HG03095 (cell line): ENCODE measurements around the gene TTC38.
"Not testable (repeated sequence)": the region's sequence is repeated elsewhere in the genome, so short reads cannot be mapped to it uniquely, and the experiment has no call there.

Experiments used
- ATAC-seq: cut with Tn5 transposase; IDR thresholded peaks from one replicate; pipeline ENCODE4 v1.9.1; 2021; ENCODE audit warnings: moderate library complexity; ENCODE audit not compliant: unreplicated experiment

Gene TTC38

GRCh38 chr22:46245511-46245910 lies 22.3 kb upstream of the TTC38 start:
- no peak for ATAC-seq

- ATAC-seq = no peak
Measured at GRCh38 chr22:46246178-46246577, 21.6 kb upstream of the TTC38 start.

GRCh38 chr22:46247443-46247975 lies 20.3 kb upstream of the TTC38 start:
- no peak for ATAC-seq

- ATAC-seq = peak; percentile 67
Measured at GRCh38 chr22:46250035-46250782, 17.6 kb upstream of the TTC38 start, which contains the start of gene CDPF1. Gene CDPF1, minus strand, starts transcription at chr22:46250293. Its CDS starts 2,009 bp downstream, at chr22:46248284.

GRCh38 chr22:46250783-46251125 lies 17.1 kb upstream of the TTC38 start:
- ATAC-seq = peak; percentile 7

- ATAC-seq = no peak
Measured at GRCh38 chr22:46251266-46251665, 16.5 kb upstream of the TTC38 start.

GRCh38 chr22:46251816-46252380 lies 15.9 kb upstream of the TTC38 start:
- no peak for ATAC-seq

- no peak for ATAC-seq
Measured at GRCh38 chr22:46256358-46256958, 11.3 kb upstream of the TTC38 start.

- ATAC-seq = no peak
Measured at GRCh38 chr22:46259374-46259773, 8.4 kb upstream of the TTC38 start.

GRCh38 chr22:46260038-46260437 lies 7.8 kb upstream of the TTC38 start:
- no peak for ATAC-seq

- ATAC-seq = no peak
Measured at GRCh38 chr22:46262449-46263215, 5.2 kb upstream of the TTC38 start.

- no peak for ATAC-seq
Measured at GRCh38 chr22:46263216-46263590, 4.6 kb upstream of the TTC38 start, which contains the start of gene PKDREJ. Gene PKDREJ, minus strand, starts transcription at chr22:46263343. Its CDS starts 21 bp downstream, at chr22:46263322.

- not testable (repeated sequence) for ATAC-seq
Measured at GRCh38 chr22:46264520-46264919, 3.3 kb upstream of the TTC38 start.

GRCh38 chr22:46265627-46266026 lies 2.2 kb upstream of the TTC38 start:
- not testable (repeated sequence) for ATAC-seq

- no peak for ATAC-seq
Measured at GRCh38 chr22:46269564-46269963, 1.8 kb downstream of the TTC38 start.

- ATAC-seq = no peak
Measured at GRCh38 chr22:46272196-46272595, 4.4 kb downstream of the TTC38 start.

- ATAC-seq = no peak
Measured at GRCh38 chr22:46272762-46273431, 5.1 kb downstream of the TTC38 start.

GRCh38 chr22:46273432-46274148 lies 5.8 kb downstream of the TTC38 start:
- ATAC-seq = no peak

- ATAC-seq = no peak
Measured at GRCh38 chr22:46274381-46274780, 6.6 kb downstream of the TTC38 start.
